A673 (cell line): ENCODE results near the gene CC2D1A. TPM values are rescaled to one million over a fixed set of nuclear protein-coding genes. Genes with fewer than 3 reads are reported as not detected.

ENCODE experiments used
- BruUV-seq: library from RNA; stranded (reverse); fragments of 400-500 nt; replicated peaks from 2 replicates; lab custom pipeline; 2021; lab: Mats Ljungman, UMichigan
- CTCF ChIA-PET: fragments of 300-600 bp; sonication (Branson Sonifier 250); formaldehyde crosslinking; loops from one replicate; lab custom pipeline; 2022; ENCODE audit warnings: antibody characterized with exemption; lab: Charles Lee
- POLR2A ChIA-PET: fragments of 300-600 bp; sonication (Branson Sonifier 250); formaldehyde crosslinking; loops from one replicate; lab custom pipeline; 2022; ENCODE audit warnings: antibody characterized with exemption; ENCODE audit not compliant: low non-redundant PET; lab: Charles Lee
- DNase-seq: peaks from one replicate; pipeline ENCODE4 v3.0.0-alpha.2; 2015; ENCODE audit warnings: low spot score
- H3K27ac ChIP-seq: fragments of 200-600 bp; sonication (generic); 2 replicates; pipeline ENCODE4 v1.5.1; 2016; ENCODE audit warnings: mixed run types, low read depth, mild to moderate bottlenecking, mixed read lengths, antibody characterized with exemption, low read length; ENCODE audit not compliant: poor library complexity, severe bottlenecking
- H3K27me3 ChIP-seq: fragments of 200-600 bp; sonication (generic); replicated peaks from 2 replicates; pipeline ENCODE4 v1.6.1; 2017; ENCODE audit warnings: mixed run types, low read depth, mild to moderate bottlenecking, mixed read lengths, antibody characterized with exemption, low read length; ENCODE audit not compliant: insufficient read depth, poor library complexity
- H3K36me3 ChIP-seq: fragments of 200-600 bp; sonication (generic); 2 replicates; pipeline ENCODE4 v1.6.1; 2016; ENCODE audit warnings: mixed run types, mild to moderate bottlenecking, mixed read lengths, antibody characterized with exemption, low read length; ENCODE audit not compliant: insufficient read depth, poor library complexity, severe bottlenecking
- H3K4me1 ChIP-seq: fragments of 200-600 bp; sonication (generic); 2 replicates; pipeline ENCODE4 v1.6.1; 2017; ENCODE audit warnings: mixed run types, mild to moderate bottlenecking, mixed read lengths, antibody characterized with exemption, low read length; ENCODE audit not compliant: insufficient read depth, poor library complexity, severe bottlenecking
- H3K4me3 ChIP-seq: fragments of 200-600 bp; sonication (generic); 2 replicates; pipeline ENCODE4 v1.5.1; 2016; ENCODE audit warnings: low read depth, mixed run types, mild to moderate bottlenecking, mixed read lengths, low read length; ENCODE audit not compliant: poor library complexity, severe bottlenecking
- H3K9me3 ChIP-seq: fragments of 200-600 bp; sonication (generic); 2 replicates; pipeline ENCODE4 v1.6.1; 2016; ENCODE audit warnings: mixed run types, low read depth, mild to moderate bottlenecking, mixed read lengths, antibody characterized with exemption, low read length; ENCODE audit not compliant: poor library complexity, severe bottlenecking
- CTCF ChIP-seq: fragments of 300-800, 200-600 bp; sonication (generic); conservative IDR thresholded peaks from 2 replicates; pipeline ENCODE4 v1.5.1; 2017; ENCODE audit warnings: low read depth, mild to moderate bottlenecking, antibody characterized with exemption, low read length, moderate library complexity, mixed read lengths
- EZH2 ChIP-seq: fragments of 200-600 bp; sonication (generic); IDR thresholded peaks from 2 replicates; pipeline ENCODE4 v1.6.1; 2017; ENCODE audit warnings: borderline replicate concordance, low read depth, mild to moderate bottlenecking, mixed read lengths, antibody characterized with exemption, low read length; ENCODE audit not compliant: poor library complexity, severe bottlenecking
- intact Hi-C: fragments of 100-400 bp; cut with micrococcal nuclease; formaldehyde crosslinking; loops from one replicate; pipeline ENCODE4 v1.10.0; 2022; ENCODE audit not compliant: unreplicated experiment
- total RNA-seq: library from RNA; stranded (reverse); gene quantifications from 2 replicates; pipeline ENCODE4 v1.2.3, GENCODE V29; 2021

CC2D1A gene
- total RNA-seq, 1 experiment from 2014 or later = 38.6 TPM

GRCh38 chr19:13873834-13874515 is 32.0 kb upstream of the CC2D1A start:
- Histone ChIP-seq H3K27ac (no peak overlapping the region), H3K9me3 (no peaks in the 10 kb centered on the region), H3K4me3 (no peak overlapping the region), H3K27me3 (no peaks in the 10 kb centered on the region), H3K4me1 (peaks cover 13% of the 10 kb centered on the region), H3K36me3 (no peaks in the 10 kb centered on the region)
- TF ChIP-seq CTCF (no peak), EZH2 (no peak)
- ChIA-PET CTCF (interaction anchor here (0.6 kb wide), 1 partner anchor 12 kb away, joined by 4 read pairs; no protein-coding TSS in a partner anchor), POLR2A (no interaction called here)
- intact Hi-C loops = no loop called here
- BruUV-seq = no TSS peak
- no peak for DNase-seq

- POLR2A ChIA-PET = no interaction called here
Observed at GRCh38 chr19:13875824-13876223, 30.2 kb upstream of the CC2D1A start.

GRCh38 chr19:13876834-13877233 is 29.2 kb upstream of the CC2D1A start, which contains the start of gene NANOS3:
Gene NANOS3 (plus strand): TSS chr19:13877134. CDS start chr19:13877249, 115 bp downstream.
- no TSS peak for BruUV-seq
- Histone ChIP-seq H3K27ac (no peak within 1 kb of the TSS), H3K36me3 (no peaks in the 10 kb centered on the region), H3K4me3 (no peak within 1 kb of the TSS), H3K27me3 (no peaks in the 10 kb centered on the region), H3K4me1 (peaks cover 26% of the 10 kb centered on the region), H3K9me3 (no peaks in the 10 kb centered on the region)
- POLR2A ChIA-PET = no interaction called here
- no peak for TF ChIP-seq EZH2
- no peak for TF ChIP-seq CTCF
- CTCF ChIA-PET = no interaction called here
- intact Hi-C loops = no loop called here
- no peak for DNase-seq

More at GRCh38 chr19:13875824-13876223, 30.2 kb upstream of the CC2D1A start:
- Histone ChIP-seq H3K27me3 (no peaks in the 10 kb centered on the region), H3K4me1 (peaks cover 19% of the 10 kb centered on the region), H3K36me3 (no peaks in the 10 kb centered on the region), H3K9me3 (no peaks in the 10 kb centered on the region), H3K27ac (no peak overlapping the region), H3K4me3 (no peak overlapping the region)
- no peak for DNase-seq
- no peak for TF ChIP-seq EZH2
- no peak for TF ChIP-seq CTCF
- CTCF ChIA-PET = no interaction called here
- intact Hi-C loops = no loop called here
- no TSS peak for BruUV-seq
